ENCODE results near the gene CNOT6L.
"Not testable (repeated sequence)": the region's sequence is repeated elsewhere in the genome, so short reads cannot be mapped to it uniquely, and the experiment has no call there.

Gene CNOT6L

DNA sequence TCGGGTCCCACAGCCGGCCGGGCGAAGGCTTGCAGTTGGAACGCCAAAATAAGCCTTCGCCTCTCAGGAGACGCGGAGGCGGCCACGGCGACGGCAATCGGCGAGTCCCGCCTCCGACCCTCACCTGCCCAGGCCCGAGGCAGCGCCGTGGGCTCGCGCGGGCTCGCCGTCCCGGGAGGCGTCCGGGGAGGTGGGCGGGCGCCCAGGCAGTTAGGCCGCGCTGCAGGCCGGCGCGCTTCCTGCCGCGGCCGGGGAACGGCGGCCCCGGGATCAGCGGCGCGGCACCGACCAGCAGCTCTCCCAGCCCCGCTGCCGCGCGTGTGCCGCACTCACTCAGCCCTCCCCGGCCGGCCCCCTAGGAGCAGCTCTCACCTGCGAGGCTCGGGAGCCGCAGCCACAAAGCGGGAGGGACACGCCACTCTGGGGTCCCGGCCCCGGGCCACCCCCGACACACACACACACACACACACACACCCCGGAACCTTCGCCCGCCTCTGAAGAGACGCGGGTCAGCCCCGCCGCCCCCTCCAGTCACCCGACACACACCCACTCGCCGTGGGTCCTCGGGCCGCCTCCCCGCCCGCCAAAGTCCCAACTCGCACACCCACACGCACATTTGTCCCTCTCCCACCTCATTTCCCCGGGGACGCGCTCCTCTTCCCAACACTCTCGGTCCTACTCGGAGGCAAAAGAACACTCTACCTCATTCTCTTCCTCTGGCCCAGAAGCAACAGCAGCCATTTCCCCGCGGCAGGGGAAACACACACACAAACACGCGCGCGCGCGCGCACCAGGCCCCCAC lies at the start of gene CNOT6L:
TSS of gene CNOT6L (minus strand) at position 767 of the 802 bp plus-strand sequence. CDS start at position 707, 60 bp downstream.
- peak; percentile 32 for DNase-seq

DNA sequence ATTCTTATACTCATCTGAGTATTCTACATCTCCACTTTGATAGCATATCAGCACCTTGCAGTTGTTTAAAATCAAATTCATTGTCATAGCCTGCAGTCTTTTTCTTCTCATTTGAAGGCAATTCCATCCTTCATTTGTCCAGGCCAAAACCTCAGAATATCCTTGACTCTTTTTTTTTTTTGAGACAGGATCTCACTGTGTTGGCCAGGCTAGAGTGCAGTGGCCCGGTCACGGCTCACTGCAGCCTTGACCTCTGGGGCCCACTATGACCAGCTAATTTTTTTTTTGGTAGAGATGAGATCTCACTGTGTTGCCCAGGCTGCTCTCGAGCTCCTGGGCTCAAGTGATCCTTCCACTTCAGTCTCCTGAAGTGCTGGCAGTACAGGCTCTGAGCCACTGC lies 46.1 kb upstream of the CNOT6L start:
- DNase-seq: no peak

DNA sequence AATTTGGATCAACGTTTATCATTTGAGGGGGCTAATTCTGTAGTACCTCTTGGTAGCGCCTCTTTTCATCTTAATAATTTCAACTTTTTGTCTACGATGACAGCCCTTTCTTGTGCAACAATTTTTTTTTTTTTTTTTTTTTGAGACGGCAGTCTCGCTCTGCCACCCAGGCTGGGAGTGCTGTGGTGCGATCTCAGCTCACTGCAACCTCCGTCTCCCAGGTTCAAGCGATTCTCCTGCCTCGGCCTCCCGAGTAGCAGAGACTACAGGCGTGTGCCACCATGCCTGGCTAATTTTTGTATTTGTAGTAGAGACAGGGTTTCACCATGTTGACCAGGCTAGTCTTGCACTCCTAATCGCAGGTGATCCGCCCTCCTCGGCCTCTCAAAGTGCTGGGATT lies 44.2 kb upstream of the CNOT6L start:
- not testable (repeated sequence) for DNase-seq

DNA sequence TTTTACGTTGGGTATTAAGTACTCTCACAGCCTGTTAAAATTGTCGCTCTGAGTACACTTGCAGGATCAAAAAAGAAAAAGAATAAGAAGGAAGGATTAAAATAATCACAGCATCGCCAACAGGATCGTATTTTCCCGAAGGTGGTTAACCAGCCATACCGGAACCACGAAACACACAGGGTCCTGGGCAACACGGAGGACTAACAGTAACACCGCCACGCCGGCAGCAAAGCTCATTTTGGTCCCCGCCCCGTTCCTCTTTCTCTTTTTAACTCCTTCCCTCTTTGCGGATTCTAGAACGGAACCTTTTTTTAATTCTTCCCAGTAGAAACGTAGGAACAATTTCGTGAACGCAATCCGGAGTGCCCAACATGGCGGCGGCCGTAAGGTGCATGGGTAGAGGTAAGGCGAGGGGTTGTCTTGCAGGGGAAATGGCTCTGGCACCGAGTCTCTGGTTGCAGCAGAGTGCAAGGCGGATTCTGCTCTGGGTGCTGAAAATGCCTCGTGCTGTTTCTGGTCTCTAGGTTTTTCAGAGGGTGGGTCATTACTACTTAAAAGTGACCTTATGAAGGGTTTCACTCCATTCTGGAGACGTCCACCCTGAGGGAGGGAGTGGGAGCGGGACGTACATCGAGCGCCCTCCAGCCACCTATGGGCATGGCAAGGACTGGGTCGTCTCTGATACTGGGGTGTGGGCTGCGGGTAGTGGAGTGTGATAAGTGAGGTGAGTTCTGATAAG lies 43.5 kb upstream of the CNOT6L start, which contains the start of gene MRPL1:
TSS of gene MRPL1 (plus strand) at position 353 of the 739 bp plus-strand sequence. CDS start at position 372, 19 bp downstream.
- peak; percentile 87 for DNase-seq

DNA sequence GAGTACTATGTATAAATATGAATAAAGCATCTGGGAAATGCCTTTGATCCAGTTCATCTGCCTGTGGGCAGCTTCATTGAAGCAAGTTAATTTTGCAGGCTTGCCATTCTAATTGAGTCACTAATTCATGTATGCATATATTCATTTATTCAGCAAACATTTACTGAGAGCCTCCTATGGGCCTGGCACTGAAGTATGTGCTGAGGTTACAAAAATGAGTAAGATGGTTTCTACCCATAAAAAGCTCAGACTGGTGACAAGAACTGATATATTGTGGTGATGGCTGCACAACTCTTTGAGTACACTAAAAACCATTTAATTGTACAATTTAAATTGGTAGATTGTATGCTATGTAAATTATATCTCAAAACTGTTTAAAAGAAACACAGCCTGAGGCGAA lies 42.3 kb upstream of the CNOT6L start:
- no peak for DNase-seq

DNA sequence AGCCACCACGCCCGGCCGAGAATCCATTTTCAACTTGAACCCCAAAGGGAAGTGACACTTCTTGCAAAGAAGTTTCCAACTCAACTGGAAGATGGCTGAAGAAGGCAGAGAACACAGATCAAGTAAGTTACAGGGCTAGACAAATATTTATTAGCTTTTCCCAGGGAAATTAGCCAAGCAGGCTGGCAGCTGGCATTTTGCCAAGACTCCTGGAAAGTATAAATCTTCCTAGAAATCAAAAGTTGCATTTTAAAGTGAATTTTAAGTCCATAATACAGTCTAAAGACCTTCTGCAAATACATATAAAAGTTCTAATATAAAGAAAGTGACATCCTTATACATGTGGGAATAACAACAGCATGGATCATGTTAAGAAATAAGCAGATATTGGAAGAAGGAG lies 40.1 kb upstream of the CNOT6L start:
- no peak for DNase-seq

DNA sequence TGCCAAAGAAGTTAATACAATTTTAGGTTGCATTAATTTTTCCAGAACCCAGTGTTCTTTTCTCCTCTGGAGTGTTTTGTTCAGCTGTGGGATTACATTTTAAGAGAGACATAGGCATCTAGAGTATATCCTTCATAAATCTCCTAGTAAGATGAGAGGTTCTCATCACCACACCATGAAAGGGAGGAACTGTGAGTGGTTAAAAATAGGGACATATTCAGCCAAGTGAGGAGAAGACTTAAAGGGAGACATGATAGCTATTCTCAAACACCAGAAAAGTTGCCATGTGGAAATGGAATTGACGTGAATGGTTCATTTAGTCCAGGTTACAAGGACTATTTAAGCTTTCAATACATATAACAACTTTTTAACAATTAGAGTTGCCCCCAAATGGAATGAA lies 37.0 kb upstream of the CNOT6L start:
- DNase-seq: no peak

DNA sequence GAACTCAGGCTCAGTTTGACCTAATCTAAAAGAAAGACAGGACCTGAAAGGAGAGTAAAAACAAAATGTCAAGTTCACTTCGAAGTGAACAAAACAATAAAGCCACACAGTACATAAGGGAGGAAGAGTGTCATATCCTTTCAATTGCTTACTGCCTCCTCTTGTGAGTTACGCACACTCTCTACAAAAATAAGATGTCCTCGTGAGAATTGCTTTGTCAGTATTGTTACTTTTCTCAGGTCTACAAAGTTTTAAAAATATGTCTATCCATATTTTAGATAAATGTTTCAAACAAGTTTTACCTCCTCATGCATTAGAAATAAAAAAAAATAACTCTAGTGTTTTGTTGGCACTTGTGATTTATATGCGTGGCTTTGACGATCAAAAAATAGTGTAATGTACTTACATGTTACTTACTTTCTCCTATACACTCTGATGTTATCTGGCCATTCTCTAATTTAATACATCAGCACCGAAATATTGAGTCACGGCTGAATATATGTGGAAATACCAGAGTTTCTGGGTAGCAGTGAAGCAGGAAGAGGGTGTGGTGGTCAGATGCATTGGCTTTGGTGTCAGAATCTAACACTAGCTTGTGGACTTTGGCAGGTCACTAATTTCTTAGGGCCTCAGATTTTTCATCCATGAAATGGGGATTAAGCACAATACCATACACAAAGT lies 35.4 kb upstream of the CNOT6L start:
- DNase-seq: no peak

DNA sequence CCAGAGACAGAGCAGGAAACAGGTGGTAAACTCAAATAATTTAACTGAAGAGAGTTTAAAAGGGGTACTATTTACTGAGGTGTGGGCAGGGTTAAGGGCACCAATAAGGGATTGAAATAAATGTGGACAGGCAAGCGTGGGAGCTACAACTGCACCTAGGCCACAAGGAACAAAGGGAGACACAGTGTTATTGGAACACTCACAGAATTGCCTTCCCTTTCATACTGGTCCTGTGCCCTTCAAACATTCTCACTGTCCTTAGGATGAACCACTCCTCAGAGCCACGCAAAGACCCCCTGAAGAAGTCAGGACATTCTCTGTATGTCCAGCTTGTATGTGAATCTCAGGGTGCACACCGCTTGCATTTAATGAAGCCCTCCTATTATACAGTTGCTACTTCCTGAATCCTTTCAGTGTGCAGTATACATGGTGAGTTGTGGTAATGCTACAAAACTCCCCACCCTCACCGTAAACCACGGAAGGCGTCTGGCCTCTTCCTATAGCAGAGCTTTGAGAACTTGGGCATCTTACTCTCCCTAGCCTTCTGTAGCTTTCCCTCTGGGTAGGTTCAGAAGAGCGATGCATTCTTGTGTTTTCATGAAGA lies 33.8 kb upstream of the CNOT6L start:
- no peak for DNase-seq

DNA sequence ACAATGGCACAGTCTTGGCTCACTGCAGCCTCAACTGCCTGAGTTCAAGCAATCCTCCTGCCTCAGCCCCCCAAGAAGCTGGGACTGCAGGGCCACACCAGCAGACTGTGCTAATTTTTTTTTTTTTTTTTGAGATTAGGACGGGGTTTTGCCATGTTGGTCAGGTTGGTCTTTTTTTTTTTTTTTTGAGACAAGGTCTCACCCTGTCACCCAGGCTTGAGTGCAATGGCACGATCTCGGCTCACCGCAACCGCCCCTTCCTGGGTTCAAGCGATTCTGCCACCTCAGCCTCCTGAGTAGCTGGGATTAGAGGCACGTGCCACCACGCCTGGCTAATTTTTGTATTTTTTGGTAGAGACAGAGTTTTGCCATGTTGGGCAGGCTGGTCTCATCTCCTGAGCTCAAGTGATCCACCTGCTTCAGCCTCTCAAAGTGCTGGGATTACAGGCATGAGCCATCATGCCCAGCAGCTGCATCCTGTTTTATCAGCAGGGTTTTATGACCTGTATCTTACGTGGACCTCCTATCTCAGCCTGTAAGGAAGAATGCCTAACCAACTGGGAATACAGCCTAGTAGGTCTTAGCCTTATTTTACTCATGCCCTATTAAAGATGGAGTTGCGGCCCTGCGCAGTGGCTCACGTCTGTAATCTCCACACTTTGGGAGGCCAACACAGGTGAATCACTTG lies 30.3 kb upstream of the CNOT6L start:
- no peak for DNase-seq

DNA sequence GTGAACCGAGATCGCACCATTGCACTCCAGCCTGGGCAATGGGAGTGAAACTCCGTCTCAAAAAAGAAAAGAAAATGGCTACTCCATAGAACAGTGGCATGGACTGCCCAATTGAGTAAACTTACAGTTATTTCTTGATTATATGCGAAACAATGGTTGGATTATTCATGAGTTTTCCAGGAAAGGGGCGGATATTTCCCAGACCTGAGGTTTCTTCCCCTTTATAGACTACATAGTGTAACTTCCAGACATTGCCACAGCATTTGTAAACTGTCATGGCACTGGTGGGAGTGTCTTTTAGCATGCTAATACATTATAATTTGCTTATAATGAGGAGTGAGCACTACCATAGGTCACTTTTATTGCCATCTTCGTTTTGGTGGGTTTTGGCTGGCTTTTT lies 29.3 kb upstream of the CNOT6L start:
- no peak for DNase-seq

DNA sequence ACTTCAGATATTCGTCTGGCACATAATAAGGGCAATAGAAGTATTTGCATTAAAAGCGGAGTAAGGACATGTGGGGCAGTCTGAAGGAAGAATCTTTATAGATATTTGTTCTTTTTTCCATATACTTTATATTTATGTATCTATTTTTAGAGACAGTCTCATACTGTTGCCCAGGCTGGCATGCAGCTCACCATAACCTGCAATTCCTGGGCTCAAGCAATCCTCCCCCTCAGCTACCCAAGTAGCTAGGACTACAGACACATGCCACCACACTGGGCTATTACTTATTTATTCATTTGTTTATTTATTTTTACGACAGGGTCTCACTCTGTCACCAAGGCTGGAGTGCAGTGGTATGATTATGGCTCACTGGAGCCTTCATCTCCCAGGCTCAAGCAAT lies 26.8 kb upstream of the CNOT6L start:
- no peak for DNase-seq

DNA sequence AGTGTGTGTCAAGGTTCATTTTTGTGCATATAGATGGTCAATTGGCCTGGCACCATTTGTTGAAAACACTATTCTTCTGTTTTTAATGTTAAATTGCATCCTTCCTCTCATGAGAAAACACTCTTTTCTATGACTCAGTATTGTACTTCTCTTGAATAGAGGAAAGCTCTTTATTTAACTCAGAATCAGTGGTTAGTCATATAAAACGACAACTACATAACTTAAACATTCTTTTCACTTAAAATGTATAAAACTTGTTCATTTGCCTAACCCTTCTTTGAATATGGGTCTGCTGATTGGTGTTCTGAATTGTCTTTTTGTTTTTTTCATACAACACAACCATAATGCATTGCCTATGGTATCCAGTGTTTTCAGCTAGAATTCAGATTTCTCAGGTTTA lies 26.2 kb upstream of the CNOT6L start:
- no peak for DNase-seq

DNA sequence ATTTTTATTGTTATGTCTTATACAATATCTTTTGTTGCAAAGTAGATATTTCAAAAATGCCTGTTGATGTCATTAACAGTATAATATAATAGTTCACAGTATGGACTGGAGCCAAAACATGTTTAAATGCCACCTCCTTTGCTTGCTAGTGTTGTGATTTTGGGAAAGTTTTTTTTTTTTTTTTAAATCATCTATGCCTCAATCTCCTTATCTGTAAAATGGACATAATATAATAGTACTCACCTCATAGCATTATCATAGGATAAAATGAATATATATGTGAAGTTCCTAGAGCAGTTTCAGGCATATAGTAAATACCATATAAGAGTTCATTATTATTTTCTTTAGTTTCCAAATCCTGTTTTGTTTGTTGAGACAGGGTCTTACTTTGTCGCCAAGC lies 25.2 kb upstream of the CNOT6L start:
- DNase-seq: no peak

DNA sequence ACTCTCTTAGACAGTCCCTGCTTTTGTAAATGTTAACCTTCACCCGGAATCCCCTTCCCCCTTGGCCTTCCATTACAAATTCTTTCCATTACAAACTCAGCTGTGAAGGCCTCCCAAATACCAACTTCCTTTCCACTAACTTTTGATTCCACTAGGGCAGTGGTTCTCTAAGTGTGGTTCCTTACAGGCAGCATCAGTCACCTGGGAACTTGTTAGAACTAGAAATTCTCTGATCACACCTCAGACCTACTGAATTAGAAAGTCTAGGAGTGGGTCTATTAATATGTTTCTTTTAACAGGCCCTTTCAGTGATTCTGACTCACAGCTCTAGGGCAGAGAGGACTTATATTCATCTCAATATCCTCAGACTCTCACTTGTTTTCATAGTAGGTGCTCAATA lies 24.5 kb upstream of the CNOT6L start:
- no peak for DNase-seq

DNA sequence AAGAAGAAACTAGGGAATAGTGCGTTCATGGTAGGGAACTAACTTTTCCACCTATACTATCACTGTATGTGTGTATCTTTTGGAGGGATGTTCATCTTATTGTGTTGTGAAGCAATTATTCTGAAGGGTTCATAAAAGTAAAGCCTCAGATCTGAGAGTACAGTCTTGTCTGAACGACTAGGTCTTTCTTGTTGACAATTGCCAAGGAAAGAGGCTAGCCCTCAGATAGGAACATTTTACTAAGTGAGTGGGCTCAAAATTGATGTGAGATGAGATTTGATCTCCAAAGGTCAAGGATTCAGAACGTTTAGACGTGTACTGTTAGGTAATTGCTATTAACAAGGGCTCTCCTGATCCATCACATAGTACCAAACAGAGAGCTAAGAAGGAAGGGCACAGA lies 15.2 kb upstream of the CNOT6L start:
- DNase-seq: no peak

DNA sequence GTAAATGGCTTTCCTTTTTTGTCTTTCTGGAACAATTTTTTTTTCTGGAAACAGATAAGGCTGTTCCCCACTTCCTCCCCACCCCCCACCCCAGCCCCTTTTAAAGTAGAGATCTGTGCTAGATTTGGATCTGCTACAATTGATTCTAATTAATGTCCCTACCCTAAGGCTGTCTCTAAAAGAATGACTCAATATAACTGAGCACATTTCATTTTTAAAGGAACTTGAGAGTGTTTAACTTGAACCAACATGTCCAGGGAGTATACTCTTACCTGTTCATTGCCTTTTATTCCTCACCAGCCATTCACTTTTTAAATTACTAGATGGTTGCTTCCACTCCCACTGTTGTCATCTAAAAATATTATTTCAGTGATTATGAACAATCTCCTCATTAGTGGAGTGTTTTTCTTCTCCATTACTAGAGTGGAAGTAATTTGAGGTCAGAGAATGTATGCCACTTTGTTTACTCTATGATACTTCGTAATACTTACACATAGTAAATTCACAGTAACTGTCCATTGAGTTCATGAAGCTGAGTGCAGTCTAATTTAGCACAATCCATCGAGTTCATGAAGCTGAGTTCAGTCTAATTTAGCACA lies 14.1 kb upstream of the CNOT6L start:
- no peak for DNase-seq

DNA sequence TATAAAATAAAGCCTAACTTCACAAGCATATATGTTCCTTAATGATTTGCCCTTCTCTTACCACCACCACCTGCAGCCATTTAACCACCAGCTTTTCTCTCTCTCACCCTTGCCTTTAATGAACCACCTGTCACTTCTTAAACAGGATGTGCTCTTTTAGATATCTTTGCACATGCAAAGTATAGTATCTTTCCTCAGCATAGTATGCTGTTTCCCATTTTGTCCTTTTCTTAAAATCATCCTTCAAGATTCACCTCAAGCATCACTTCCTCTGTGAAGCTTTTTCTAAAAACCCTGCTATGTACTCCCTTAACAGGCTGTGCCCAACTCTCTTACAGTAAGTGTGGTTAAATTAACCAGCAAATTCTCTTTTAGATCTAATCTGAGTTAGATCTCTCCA lies 8.2 kb upstream of the CNOT6L start:
- DNase-seq: no peak

DNA sequence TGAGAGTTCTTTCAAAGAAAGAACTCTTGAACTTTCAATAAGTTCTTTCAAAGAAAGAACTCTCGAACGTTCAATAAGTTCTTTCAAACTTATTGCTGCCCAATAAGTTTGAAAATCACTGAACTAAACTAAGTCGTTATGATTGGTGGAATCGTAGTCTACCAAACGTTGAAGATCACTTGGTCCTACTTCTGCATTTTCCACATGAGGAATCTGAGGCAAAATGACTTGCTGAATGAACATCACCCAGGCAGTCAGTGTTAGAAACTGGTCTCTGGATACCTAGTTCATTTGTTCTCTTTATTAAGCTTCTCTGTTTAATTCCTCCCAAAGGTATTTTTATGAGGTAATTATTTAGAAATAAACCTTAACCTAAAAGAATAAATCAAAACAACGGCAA lies 7.1 kb upstream of the CNOT6L start:
- DNase-seq: no peak

DNA sequence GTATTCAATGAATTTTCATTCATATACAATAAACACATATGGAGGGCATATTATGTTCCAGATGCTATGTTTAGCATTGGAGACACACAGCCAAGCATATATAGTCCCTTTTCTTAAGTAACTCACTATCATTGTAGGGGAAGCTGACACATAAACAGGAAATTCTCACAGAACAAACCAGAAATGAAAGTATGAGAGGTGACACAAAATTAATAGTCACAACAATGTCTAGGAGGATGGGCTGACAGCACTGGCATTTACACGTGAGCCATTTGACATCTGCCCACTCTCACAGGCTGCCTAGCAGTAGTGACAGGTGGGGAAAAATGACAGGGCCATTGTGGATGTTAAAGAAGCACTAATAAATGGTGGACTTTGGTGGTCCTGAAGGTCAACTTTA lies 2.6 kb upstream of the CNOT6L start:
- no peak for DNase-seq

DNA sequence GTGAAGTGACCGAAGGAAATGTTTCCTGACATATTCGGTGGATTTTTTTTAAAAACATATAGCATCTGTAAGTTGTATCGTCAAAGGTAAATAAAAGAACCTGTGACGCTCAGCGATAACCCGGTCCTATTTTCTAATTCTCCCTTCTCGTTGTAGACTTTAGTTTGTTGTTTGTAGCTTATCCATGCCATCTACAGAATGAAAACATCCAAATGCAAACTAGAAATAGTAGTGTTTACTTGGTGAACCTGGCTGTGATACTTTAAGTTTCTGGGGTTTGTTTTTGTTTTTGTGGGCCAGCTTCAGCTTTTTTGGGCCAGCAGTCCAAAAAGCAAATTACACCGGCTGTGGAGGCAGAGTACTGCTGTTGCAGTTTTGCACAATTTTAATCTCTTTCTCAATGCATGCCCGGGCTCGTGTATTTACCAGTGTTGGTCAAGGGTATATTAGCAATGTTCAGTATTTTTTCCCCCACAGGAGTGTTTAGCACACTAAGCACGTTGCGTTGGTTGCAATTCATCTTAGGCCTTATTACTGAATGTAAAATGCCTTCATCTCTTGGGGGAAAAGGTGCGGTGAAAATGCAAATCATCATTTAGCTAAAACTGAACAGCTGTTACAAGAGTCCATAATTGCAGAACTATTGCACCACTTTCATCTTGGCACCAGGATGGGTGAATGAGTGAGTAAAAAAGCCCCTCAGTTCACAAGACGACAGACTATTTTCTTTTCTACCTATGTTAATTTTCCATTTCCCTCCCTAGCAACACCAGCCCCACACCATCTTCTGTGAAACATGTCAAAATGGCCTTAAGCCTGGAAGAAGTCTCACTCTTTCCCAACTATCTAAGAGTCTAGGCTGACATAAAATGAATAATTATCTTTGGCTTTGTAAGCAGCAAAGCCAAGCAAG lies 1.7 kb upstream of the CNOT6L start:
- no peak for DNase-seq

Data from HCEC 1CT (cell line).